Vagina (tissue), 2 donors: ENCODE results near the gene ZNF740.

ENCODE experiments used
- POLR2AphosphoS5 ChIP-seq, 2 donors: sonication (generic); formaldehyde crosslinking; IDR thresholded peaks; one replicate each; pipeline ENCODE4 v1.9.0; 2017; ENCODE audit warnings: antibody characterized with exemption in 2 of 2, mild to moderate bottlenecking in 2 of 2, low read depth in 1 of 2; ENCODE audit not compliant: insufficient read depth in 1 of 2
- TF ChIP-seq, protein P1 (sequence below), 3 experiments: fragments of 450-650 bp in 2 of 3; fragments of 200-600 bp in 1 of 3; sonication (generic) in 1 of 3; IDR thresholded peaks; one replicate each; pipeline ENCODE4 v1.5.1; 2017 to 2019; ENCODE audit warnings: antibody characterized with exemption in 3 of 3, mild to moderate bottlenecking in 2 of 3, moderate library complexity in 2 of 3

DNA sequence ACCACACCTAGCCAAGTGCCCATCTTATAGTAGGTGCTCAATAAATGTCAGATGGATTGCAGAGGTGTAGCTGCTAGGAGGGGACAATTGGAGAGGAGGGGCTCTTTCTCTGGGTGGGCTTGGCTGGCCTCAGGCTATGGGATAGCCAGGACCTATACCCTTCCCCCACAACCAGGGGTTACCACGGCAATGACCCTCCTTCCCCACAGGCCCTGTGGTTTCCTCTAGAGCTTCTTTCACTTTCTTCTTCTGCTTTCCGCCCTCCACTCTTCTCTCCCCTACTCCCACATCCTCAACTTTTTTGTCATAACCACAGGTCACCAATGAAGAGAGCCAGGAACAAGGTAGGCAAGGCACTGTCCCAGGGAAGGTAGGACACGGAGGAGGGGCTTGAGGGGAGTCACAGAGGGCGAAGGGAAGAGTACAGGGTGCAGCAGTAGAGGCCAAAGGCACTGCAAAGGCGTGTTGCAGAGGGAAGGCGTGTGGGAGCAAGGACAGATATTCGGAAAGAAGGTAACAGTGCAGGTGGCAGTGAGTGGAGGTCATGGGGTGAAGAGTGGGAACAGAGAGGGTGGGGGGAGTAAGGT lies 28.4 kb downstream of the ZNF740 start:
- no peak for TF ChIP-seq POLR2AphosphoS5 (IDR thresholded peaks at IDR 0.05; ENCODE audit: insufficient read depth in 1 of 2, low read depth in 1 of 2)
- TF ChIP-seq, protein P1, sequence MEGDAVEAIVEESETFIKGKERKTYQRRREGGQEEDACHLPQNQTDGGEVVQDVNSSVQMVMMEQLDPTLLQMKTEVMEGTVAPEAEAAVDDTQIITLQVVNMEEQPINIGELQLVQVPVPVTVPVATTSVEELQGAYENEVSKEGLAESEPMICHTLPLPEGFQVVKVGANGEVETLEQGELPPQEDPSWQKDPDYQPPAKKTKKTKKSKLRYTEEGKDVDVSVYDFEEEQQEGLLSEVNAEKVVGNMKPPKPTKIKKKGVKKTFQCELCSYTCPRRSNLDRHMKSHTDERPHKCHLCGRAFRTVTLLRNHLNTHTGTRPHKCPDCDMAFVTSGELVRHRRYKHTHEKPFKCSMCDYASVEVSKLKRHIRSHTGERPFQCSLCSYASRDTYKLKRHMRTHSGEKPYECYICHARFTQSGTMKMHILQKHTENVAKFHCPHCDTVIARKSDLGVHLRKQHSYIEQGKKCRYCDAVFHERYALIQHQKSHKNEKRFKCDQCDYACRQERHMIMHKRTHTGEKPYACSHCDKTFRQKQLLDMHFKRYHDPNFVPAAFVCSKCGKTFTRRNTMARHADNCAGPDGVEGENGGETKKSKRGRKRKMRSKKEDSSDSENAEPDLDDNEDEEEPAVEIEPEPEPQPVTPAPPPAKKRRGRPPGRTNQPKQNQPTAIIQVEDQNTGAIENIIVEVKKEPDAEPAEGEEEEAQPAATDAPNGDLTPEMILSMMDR (IDR thresholded peaks at IDR 0.05): no peak
